ENCODE measurements around the gene TUBD1. TPM values are rescaled to one million over a fixed set of nuclear protein-coding genes. Genes with fewer than 3 reads are reported as not detected.
A peak's percentile ranks its signal among the peaks of the same experiment; 100 is the strongest.
"Not testable (repeated sequence)": the region's sequence is repeated elsewhere in the genome, so short reads cannot be mapped to it uniquely, and the experiment has no call there.

TUBD1 gene
- total RNA-seq, 2 donors from 2014 or later, result 8.5 to 10.5 TPM

GRCh38 chr17:59830846-59831486, 61.8 kb downstream of the TUBD1 start:
- intact Hi-C loops (cut with DNase I), result loop anchor here in 1 of 2 donors (5.0 kb wide), 1 partner anchor 44 kb away; no protein-coding TSS in a partner anchor
- DNase-seq (no peak), ATAC-seq (no peak)

GRCh38 chr17:59830007-59830630, 62.6 kb downstream of the TUBD1 start:
- ATAC-seq (peak in 1 of 2 donors; percentile 44), DNase-seq (peak; percentile 52)
- intact Hi-C loops (cut with DNase I), result loop anchor here in 1 of 2 donors (5.0 kb wide), 1 partner anchor 43 kb away; no protein-coding TSS in a partner anchor

GRCh38 chr17:59829217-59830006, 63.3 kb downstream of the TUBD1 start:
- intact Hi-C loops (cut with DNase I), result loop anchor here in 1 of 2 donors (5.0 kb wide), 1 partner anchor 42 kb away; no protein-coding TSS in a partner anchor
- DNase-seq, result no peak

DNA sequence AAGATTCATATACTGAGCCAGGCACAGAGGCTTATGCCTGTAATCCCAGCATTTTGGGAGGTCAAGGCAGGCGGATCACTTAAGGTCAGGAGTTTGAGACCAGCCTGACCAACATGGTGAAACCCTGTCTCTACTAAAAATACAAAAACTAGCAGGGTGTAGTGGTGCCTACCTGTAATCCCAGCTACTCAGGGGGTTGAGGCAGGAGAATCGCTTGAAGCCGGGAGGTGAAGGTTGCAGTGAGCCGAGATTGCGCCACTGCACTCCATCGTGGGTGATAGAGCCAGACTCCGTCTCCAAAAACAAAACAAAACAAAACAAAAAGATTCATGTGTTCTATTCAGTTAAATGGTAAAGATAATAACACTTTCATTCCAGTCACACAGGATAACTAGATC, 63.9 kb downstream of the TUBD1 start:
- DNase-seq; intact Hi-C loops (cut with DNase I): not testable (repeated sequence)
- peak in 1 of 2 donors; percentile 28 for ATAC-seq

More at GRCh38 chr17:59829217-59830006, 63.3 kb downstream of the TUBD1 start:
- ATAC-seq, result peak; percentile 88 to 94

DNA sequence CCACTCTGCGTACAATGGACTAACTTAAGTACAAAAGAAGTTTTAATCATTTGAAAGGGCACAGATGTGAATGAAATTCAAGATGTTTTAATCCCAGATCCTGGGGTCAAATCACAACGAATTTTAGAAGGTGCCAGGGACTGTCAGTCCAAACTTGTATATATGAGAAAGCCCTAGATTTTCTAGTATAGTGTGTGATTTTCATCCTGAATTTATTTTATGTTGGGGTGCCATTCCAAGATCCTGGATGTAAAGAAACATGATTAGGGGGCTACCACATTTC, 64.3 kb downstream of the TUBD1 start:
- DNase-seq (no peak), ATAC-seq (no peak)
- intact Hi-C loops (cut with DNase I), result no loop called here

DNA sequence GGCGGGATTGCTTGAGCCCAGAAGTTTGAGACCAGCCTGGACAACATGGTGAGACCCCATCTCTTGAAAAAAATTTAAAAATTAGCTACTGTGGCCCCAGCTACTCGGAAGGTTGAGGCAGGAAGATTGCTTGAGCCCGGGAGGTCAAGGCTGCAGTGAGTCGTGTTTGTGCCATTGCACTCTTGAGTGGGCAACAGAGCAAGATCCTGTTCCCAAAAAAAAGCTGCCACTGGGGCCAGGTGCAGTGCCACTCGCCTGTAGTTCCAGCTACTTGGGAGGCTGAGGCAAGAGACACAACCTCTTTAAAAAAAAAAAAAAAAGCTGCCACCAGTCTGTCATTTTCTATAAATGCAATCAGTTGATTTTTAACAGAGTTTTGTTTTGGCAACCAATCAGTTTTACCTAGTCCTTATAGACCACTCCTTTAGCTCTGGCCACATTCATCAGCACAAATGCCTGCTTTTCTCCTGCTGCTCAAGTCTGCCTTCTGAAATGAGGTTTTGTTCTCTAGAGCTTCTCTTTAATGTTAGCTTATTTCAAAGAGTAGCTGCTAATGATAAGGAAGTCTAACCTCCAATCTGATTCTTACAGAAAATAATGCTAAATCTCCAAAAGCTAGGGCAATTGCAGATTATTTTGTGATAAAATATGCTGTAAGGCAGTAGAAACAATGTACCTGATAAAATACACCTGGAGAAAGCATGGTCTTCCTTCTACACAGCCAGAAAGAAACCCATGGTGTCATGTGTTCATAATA, 64.8 kb downstream of the TUBD1 start:
- ATAC-seq, result no peak
- DNase-seq, result no peak
- intact Hi-C loops (cut with DNase I), result no loop called here

DNA sequence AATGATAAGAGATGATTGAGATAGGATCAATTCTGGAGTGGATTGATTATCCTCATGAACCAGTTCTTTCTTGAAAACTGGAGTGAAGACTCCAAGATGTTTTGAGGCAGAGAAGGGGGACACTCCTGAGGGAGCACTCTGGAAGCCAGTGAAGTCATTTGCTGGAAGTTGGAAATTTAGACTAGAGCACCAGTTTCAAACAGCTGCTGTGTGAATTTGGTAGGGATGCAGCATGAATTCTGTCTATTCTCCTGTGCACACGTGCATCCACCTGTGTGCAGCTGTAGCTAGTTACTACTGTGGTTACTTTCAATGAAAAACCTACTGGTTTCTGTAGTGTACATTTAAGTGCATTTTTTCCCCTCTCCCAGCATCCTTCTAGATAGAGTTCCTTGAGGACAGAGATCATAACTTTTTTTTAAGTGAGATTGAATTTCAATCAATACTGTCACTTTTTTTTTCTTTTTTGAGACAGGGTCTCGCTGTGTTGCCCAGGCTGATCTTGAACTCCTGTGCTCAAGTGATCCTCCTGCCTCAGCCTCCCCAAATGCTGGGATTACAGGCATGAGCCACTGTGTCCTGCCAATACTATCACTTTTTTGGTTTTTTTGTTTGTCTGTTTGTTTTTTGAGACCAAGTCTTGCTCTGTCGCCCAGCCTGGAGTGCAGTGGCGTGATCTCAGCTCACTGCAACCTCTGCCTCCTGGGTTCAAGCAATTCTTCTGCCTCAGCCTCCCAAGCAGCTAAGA, 65.9 kb downstream of the TUBD1 start:
- intact Hi-C loops (cut with DNase I), result no loop called here

DNA sequence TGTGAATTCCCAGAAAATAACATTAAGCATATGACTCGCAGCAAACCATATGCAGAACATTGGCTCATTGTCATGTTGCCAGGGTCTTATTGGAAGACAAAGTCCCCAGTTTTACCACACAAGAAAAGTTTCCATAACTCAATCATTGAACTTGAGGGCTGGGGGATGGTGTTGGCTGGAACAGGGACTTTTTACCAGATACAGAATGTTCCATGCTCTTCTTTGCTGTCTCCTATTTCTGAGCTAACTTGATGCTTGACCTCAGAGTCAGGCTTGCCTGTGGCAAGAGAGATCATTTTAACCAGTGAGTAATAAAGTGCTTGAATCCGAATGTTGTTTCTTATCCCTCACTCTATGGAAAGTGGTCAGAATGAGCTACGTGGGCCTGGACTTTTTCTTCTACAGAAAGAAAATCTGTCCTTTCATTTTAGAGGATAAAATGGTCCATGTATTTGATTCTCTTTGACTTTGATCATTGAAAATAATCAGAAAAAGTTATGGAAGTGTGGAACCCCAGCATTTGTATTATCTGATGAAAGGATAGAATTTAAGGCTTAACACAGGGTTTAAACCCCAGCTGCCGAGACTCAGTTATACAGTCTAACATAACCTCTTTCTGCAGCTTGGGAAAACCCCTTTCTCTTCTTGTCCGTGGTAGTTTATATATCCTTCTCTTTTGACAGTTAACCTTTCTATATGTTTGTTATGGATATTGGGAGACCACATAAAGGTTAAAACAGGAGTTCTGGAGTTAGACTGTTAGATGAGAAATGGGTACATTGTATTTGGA, 67.0 kb downstream of the TUBD1 start:
- no peak for DNase-seq
- intact Hi-C loops (cut with DNase I), result no loop called here
- peak; percentile 21 to 25 for ATAC-seq

More for the DNA sequence above, 65.9 kb downstream of the TUBD1 start:
- no peak for ATAC-seq
- no peak for DNase-seq

DNA sequence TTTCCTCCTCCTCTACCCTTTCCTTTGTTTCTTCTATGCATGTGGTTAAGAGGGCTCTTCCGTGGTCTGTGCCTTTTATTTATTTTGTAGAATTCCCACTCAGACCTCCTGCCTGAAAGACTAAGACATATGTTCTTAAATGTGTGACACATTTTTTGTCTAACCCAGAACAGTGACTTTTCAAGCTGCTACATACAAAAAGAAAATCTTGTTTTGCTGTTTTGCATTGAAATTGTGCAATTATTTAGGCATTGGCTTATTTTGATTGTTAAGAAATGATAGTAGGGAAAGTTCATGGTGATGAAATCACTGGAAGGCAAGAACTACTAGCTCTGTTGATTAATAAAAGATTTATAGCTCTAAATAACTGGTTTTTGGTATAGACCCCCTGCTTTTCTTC, 76.8 kb downstream of the TUBD1 start:
- intact Hi-C loops (cut with DNase I), result no loop called here
- ATAC-seq, result no peak

DNA sequence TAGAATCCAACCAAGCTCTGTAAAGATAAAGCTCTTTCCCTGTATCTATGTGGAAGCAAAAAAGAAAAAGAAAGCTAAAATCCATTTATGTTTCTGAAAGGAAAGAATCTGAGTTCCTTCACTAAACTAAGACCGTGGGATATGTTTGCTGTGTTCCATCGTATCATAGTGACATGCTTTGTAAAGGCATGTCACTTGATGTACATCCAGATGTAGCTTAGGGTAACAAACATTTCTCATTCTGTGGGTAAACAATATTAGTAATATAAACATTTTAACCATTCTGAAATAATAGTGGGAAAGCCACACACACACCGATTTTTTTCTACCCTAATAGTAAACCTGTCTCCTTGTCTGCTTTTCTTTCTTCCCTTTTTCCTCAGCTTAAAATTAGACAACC, 78.1 kb downstream of the TUBD1 start:
- DNase-seq (no peak), ATAC-seq (no peak)
- intact Hi-C loops (cut with DNase I), result no loop called here

More for the DNA sequence above, 76.8 kb downstream of the TUBD1 start:
- DNase-seq, result no peak

DNA sequence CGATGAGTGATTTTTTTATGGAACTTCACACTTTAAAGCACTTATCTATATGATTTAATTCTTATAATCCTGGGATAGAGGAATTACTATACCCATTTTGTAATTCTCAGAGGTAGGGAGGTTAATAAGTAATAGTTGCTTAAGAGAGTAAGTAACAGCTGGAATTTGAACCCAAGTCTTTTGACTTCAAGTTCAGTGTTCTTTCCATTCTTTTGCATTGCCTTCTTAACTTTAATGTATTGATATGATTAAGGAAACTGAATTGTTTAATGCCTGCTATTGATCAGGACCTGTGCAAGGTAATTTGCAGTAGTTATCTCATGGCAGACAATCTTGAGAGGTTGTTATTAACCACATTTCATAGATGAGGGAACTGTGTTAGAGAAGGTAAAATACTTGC, 78.5 kb downstream of the TUBD1 start:
- ATAC-seq (no peak), DNase-seq (no peak)
- intact Hi-C loops (cut with DNase I), result no loop called here

DNA sequence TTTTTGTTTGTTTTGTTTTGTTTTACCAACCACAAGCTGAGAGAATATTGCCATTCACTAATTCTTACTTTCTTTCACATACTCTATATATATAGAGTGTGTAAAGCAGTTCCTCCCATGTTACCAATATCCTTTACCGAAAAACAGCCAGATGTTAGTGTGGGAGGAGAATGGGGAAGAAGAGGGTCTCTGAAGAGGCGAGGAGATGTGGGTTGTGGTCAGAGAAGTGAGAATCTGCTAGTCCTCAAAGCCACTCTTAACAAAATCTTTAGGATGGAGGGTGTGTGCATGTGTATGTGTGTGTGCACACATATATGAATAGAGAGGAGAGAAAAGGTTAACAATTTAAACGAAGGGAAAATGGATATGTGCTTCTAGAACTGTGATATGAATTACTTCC, 80.6 kb downstream of the TUBD1 start:
- DNase-seq, result no peak
- intact Hi-C loops (cut with DNase I), result no loop called here
- ATAC-seq, result no peak

DNA sequence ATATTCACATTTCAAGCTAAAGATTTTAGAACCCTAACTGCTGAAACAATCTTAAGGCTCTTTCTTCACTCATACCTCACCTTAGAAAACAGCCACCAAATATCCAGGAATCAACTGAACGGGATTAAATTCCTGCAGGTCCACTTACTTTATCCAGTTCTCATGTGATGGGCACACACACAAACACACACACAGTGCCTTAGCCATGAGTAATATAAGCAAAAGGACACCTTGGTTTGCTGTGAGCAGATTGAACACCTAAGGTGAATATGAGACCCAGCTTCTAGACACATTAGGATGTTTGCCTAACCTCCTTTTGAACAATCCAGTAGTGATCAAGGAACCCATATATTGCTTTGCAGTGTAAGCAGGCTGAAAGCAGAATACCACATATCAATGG, 81.5 kb downstream of the TUBD1 start:
- intact Hi-C loops (cut with DNase I), result no loop called here
- DNase-seq (no peak), ATAC-seq (no peak)

GRCh38 chr17:59810894-59811153, 81.9 kb downstream of the TUBD1 start:
- DNase-seq, result no peak
- intact Hi-C loops (cut with DNase I), result no loop called here

More at GRCh38 chr17:59810894-59811153, 81.9 kb downstream of the TUBD1 start:
- ATAC-seq, result no peak
